ENCODE measurements around the gene RAD51B.

The RAD51B gene

DNA sequence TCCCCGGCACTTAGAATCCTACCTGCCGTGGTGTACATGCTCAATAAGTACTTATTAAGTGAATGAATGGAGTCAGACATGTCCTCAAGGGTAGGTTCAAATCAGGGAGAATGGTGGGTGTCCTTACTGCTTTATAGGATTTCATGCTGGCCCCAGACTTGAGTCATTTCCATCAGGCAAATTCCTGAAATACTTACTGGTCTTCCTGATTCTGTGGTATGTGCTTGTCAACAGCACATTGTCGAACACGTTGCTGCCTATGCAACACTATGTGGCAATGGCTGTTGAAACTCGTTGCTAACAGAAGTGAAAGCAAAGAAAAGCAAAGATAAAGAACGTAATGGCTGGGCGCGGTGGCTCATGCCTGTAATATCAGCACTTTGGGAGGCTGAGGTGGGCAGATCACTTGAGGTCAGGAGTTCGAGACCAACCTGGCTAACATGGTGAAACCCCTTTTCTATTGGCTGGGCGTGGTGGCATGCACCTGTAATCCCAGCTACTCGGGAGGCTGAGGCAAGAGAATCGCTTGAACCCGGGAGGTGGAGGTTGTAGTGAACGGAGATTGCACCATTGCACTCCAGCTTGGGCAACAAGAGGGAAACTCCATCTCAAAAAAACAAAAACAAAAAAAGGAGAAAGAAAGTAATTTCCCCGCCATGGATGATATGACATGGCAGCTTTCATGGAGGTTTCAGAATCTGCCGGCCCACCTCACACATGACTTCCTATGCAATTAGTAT is 758.4 kb downstream of the RAD51B start:
- TF ChIP-seq, protein P1, sequence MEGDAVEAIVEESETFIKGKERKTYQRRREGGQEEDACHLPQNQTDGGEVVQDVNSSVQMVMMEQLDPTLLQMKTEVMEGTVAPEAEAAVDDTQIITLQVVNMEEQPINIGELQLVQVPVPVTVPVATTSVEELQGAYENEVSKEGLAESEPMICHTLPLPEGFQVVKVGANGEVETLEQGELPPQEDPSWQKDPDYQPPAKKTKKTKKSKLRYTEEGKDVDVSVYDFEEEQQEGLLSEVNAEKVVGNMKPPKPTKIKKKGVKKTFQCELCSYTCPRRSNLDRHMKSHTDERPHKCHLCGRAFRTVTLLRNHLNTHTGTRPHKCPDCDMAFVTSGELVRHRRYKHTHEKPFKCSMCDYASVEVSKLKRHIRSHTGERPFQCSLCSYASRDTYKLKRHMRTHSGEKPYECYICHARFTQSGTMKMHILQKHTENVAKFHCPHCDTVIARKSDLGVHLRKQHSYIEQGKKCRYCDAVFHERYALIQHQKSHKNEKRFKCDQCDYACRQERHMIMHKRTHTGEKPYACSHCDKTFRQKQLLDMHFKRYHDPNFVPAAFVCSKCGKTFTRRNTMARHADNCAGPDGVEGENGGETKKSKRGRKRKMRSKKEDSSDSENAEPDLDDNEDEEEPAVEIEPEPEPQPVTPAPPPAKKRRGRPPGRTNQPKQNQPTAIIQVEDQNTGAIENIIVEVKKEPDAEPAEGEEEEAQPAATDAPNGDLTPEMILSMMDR (IDR thresholded peaks at IDR 0.05), result no peak

DNA sequence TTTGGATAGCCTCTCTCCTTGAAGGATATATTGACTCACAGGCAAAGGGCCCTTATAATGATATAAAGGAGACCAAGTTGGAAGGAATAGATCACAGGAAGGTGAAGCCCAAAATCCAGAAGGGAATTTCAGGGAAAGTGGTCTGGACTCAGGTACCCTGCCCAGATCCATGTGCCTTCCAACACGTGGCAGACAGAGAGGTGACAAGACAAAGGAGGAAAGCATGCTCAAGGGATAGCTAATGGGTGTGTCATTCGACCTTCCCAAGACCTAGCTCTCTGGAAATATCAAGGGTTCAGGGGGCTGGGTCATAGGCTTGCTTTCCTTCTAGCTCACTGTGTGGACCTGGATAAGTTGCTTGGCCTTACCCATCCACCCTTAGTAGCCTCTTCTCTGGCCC is 759.0 kb downstream of the RAD51B start:
- no peak overlapping the region for H3K27ac ChIP-seq
- TF ChIP-seq, protein P1 (IDR thresholded peaks at IDR 0.05), result no peak

More for the DNA sequence above, 758.4 kb downstream of the RAD51B start:
- H3K4me2 ChIP-seq (ENCODE audit: low read length), result no peak overlapping the region
- no peak overlapping the region for H3K9ac ChIP-seq
- H3K79me2 ChIP-seq, result no peaks in the 10 kb centered on the region
- H3K4me1 ChIP-seq, result no peaks in the 10 kb centered on the region
- H3K27ac ChIP-seq, result no peak overlapping the region
- no peak overlapping the region for H2AFZ ChIP-seq
- no peak overlapping the region for H3K4me3 ChIP-seq (ENCODE audit: low read depth, low read length)
- no peaks in the 10 kb centered on the region for H3K9me3 ChIP-seq (ENCODE audit: control insufficient read depth, low read length)
- no peaks in the 10 kb centered on the region for H3K36me3 ChIP-seq (ENCODE audit: control insufficient read depth, insufficient read depth, low read length)
- H3K27me3 ChIP-seq (ENCODE audit: control insufficient read depth, insufficient read depth, low read length), result no peaks in the 10 kb centered on the region

DNA sequence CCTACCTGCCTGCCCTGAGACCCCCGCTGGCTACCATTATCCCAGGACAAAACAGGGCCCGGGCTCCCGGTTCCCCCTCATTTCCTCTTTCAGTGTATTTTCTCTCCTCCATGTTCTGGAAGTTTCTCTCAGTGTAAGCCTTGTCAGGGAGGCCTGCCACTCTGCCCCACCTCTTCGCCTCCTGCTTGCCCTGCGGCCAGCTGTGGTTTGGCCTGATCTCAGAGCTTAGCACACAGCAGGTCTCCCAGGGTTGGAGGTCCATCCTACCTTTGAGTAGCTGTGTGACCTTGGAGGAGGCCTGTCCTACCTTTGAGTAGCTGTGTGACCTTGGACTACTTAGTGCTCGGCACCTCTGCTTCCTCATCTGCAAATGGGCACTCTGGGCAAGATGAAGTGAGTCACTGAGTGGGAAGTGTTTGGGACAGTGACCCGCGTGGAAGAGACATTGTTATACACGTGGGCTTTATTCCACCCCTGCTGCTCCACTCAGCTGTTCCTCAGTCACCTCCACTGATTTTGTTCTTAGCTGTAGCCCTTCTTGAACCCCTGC is 760.6 kb downstream of the RAD51B start:
- Histone ChIP-seq H3K9ac (no peak overlapping the region), H3K27ac (no peak overlapping the region), H3K4me2 (ENCODE audit: low read length) (no peak overlapping the region), H3K4me3 (ENCODE audit: low read depth, low read length) (no peak overlapping the region), H3K9me3 (ENCODE audit: control insufficient read depth, low read length) (no peaks in the 10 kb centered on the region), H3K79me2 (no peaks in the 10 kb centered on the region), H3K4me1 (no peaks in the 10 kb centered on the region), H3K27me3 (ENCODE audit: control insufficient read depth, insufficient read depth, low read length) (no peaks in the 10 kb centered on the region), H2AFZ (no peak overlapping the region), H3K36me3 (ENCODE audit: control insufficient read depth, insufficient read depth, low read length) (no peaks in the 10 kb centered on the region)
- TF ChIP-seq, protein P1 (IDR thresholded peaks at IDR 0.05), result no peak

More for the DNA sequence above, 759.0 kb downstream of the RAD51B start:
- H2AFZ ChIP-seq, result no peak overlapping the region
- no peak overlapping the region for H3K4me3 ChIP-seq (ENCODE audit: low read depth, low read length)
- no peaks in the 10 kb centered on the region for H3K36me3 ChIP-seq (ENCODE audit: control insufficient read depth, insufficient read depth, low read length)
- H3K9me3 ChIP-seq (ENCODE audit: control insufficient read depth, low read length), result no peaks in the 10 kb centered on the region
- no peaks in the 10 kb centered on the region for H3K4me1 ChIP-seq
- H3K9ac ChIP-seq, result no peak overlapping the region
- no peak overlapping the region for H3K4me2 ChIP-seq (ENCODE audit: low read length)
- H3K79me2 ChIP-seq, result no peaks in the 10 kb centered on the region
- H3K27me3 ChIP-seq (ENCODE audit: control insufficient read depth, insufficient read depth, low read length), result no peaks in the 10 kb centered on the region

DNA sequence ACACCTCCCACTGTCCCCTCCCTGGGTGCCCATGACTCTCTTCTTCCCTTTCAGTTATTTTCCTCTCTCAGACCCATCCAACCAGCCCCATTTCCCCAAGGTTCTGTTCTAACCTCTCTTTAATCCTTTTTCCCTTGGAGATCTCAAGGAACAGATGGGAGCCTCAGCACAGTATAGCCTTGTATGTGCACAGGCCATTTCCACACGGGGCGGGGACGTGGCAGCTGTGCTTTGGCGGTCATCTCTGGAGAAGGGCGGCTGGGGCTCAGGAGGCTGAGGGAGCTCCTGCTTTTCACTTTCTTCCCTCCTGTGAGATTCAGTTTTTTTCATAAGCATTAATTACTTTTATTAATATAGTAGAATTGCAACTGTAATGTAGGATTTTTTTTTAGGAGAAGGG is 761.1 kb downstream of the RAD51B start:
- no peaks in the 10 kb centered on the region for H3K9me3 ChIP-seq (ENCODE audit: control insufficient read depth, low read length)
- no peaks in the 10 kb centered on the region for H3K36me3 ChIP-seq (ENCODE audit: control insufficient read depth, insufficient read depth, low read length)
- H3K4me2 ChIP-seq (ENCODE audit: low read length), result no peak overlapping the region
- H2AFZ ChIP-seq, result no peak overlapping the region
- H3K27me3 ChIP-seq (ENCODE audit: control insufficient read depth, insufficient read depth, low read length), result no peaks in the 10 kb centered on the region
- TF ChIP-seq, protein P1 (IDR thresholded peaks at IDR 0.05), result no peak
- no peak overlapping the region for H3K9ac ChIP-seq
- no peak overlapping the region for H3K27ac ChIP-seq
- H3K79me2 ChIP-seq, result no peaks in the 10 kb centered on the region
- no peaks in the 10 kb centered on the region for H3K4me1 ChIP-seq
- no peak overlapping the region for H3K4me3 ChIP-seq (ENCODE audit: low read depth, low read length)

Data from parathyroid adenoma (tissue), 2 donors.